Thyroid gland (tissue), 4 donors: ENCODE measurements around the gene ADGRB3. TPM values are rescaled to one million over a fixed set of nuclear protein-coding genes. Genes with fewer than 3 reads are reported as not detected.
"Not testable (repeated sequence)": the region's sequence is repeated elsewhere in the genome, so short reads cannot be mapped to it uniquely, and the experiment has no call there.

Source experiments
- DNase-seq, 2 donors: peaks; one replicate each; pipeline ENCODE4 v3.0.0-alpha.2; 2019
- H3K27ac ChIP-seq, 3 donors: fragments of 200-600 bp; sonication (generic); 1 replicate in 2 of 3; 2 replicates in 1 of 3; pipeline ENCODE4 v1.5.1; 2016 to 2019; ENCODE audit warnings: mild to moderate bottlenecking in 1 of 3, moderate library complexity in 1 of 3
- H3K27me3 ChIP-seq: fragments of 200-600 bp; sonication (generic); one replicate; pipeline ENCODE4 v1.5.1; 2019
- H3K36me3 ChIP-seq, 2 donors: fragments of 200-600 bp; sonication (generic); one replicate each; pipeline ENCODE4 v1.5.1; 2016 to 2019
- H3K4me1 ChIP-seq, 2 donors: fragments of 200-600 bp; sonication (generic); one replicate each; pipeline ENCODE4 v1.5.1; 2017 to 2019
- H3K4me3 ChIP-seq, 3 donors: fragments of 200-600 bp; sonication (generic); replicated peaks in 1 of 3; 1 replicate in 2 of 3; 2 replicates in 1 of 3; pipeline ENCODE4 v1.5.1; 2016; ENCODE audit warnings: mild to moderate bottlenecking in 1 of 3
- H3K9me3 ChIP-seq: fragments of 200-600 bp; sonication (generic); one replicate; pipeline ENCODE4 v1.5.1; 2017
- CTCF ChIP-seq, 6 experiments: fragments of 200-600 bp in 3 of 6; fragments of 450-650 bp in 3 of 6; sonication (generic) in 3 of 6; IDR thresholded peaks; one replicate each; pipeline ENCODE4 v1.5.1; 2016 to 2019; ENCODE audit warnings: antibody characterized with exemption in 6 of 6, mild to moderate bottlenecking in 2 of 6, inconsistent platforms in 1 of 6, moderate library complexity in 1 of 6
- POLR2A ChIP-seq, 2 donors: fragments of 450-650 bp; IDR thresholded peaks; one replicate each; pipeline ENCODE4 v1.6.1; 2017; ENCODE audit warnings: antibody characterized with exemption in 2 of 2, mild to moderate bottlenecking in 2 of 2, moderate library complexity in 1 of 2
- WGBS, 2 donors: methylation state at CpG; one replicate each; pipeline ENCODE4 v1.1.5; 2017; 5-methylcytosine and 5-hydroxymethylcytosine counted together
- intact Hi-C: fragments of 100-400 bp; cut with DNase I; formaldehyde crosslinking; loops from one replicate; pipeline ENCODE4 v1.15.1; 2023
- total RNA-seq, 4 donors: library from RNA; depleted of rRNA; stranded (reverse); fragments of >200 nt; gene quantifications; one replicate each; pipeline ENCODE4 v1.2.3, GENCODE V29; 2016

The ADGRB3 gene
- total RNA-seq, 4 donors from 2014 or later: 0.45 to 3.0 (median 1.4) TPM

DNA sequence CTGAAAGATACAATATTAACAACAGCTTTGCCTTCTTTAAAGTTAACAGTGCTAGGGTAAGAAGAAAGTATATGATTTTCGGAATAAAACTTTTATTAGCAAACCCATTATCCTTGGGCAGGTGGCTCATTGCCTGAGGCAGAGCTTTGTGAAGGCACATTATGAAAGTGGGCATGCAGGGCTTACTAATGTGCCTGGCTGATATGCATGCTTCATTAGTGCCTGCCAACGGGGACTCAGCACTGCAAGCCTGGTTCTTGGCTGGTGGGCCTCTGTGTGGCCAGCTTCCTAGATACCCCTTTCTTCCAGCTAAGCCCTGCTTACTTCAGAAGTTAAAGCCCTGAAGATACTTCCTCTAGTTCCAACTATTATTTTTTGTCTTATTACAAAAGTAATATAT lies 481.6 kb downstream of the ADGRB3 start:
- 80 to 88% methylated on average over 2 of the region's 2 CpGs for WGBS, 2 donors
- intact Hi-C loops: no loop called here
- H3K4me1 ChIP-seq: no peaks in the 10 kb centered on the region

GRCh38 chr6:69121461-69122406 lies 486.7 kb downstream of the ADGRB3 start:
- intact Hi-C loops, H3K27ac ChIP-seq, H3K4me3 ChIP-seq, H3K36me3 ChIP-seq, H3K4me1 ChIP-seq, DNase-seq, H3K9me3 ChIP-seq, H3K27me3 ChIP-seq: not testable (repeated sequence)
- WGBS, 2 donors: 90 to 95% methylated on average over 22 to 28 of the region's 51 CpGs

More for the DNA sequence above, 481.6 kb downstream of the ADGRB3 start:
- no peaks in the 10 kb centered on the region for H3K9me3 ChIP-seq
- H3K36me3 ChIP-seq: no peaks in the 10 kb centered on the region
- no peak for TF ChIP-seq POLR2A (IDR thresholded peaks at IDR 0.05)
- no peak for TF ChIP-seq CTCF (IDR thresholded peaks at IDR 0.05)
- H3K27me3 ChIP-seq: no peaks in the 10 kb centered on the region
- H3K4me3 ChIP-seq: no peak overlapping the region
- H3K27ac ChIP-seq: no peak overlapping the region
- DNase-seq: no peak

DNA sequence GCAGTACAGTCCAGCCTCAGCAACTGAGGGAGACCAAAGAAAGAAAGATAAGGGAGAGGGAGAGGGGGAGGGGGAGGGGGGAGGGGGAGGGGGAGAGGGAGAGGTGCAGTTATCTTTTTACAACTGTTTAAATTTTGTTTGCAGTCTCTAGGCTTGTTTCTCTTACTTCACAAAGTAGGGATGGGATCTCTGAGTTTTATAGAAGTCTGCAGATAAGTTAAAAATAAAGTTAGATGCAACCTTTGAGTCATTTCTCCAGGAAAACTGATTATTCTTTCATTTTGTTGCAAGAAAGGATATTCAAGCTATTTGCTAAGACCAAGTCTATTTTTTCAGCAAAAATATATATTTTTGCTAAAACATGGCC lies 487.3 kb downstream of the ADGRB3 start:
- no peak overlapping the region for H3K4me3 ChIP-seq
- intact Hi-C loops: no loop called here
- no peaks in the 10 kb centered on the region for H3K27me3 ChIP-seq
- TF ChIP-seq POLR2A (IDR thresholded peaks at IDR 0.05): no peak
- no peak for TF ChIP-seq CTCF (IDR thresholded peaks at IDR 0.05)
- H3K9me3 ChIP-seq: no peaks in the 10 kb centered on the region
- no peak for DNase-seq
- H3K4me1 ChIP-seq: no peaks in the 10 kb centered on the region
- no peak overlapping the region for H3K27ac ChIP-seq
- H3K36me3 ChIP-seq: no peaks in the 10 kb centered on the region

DNA sequence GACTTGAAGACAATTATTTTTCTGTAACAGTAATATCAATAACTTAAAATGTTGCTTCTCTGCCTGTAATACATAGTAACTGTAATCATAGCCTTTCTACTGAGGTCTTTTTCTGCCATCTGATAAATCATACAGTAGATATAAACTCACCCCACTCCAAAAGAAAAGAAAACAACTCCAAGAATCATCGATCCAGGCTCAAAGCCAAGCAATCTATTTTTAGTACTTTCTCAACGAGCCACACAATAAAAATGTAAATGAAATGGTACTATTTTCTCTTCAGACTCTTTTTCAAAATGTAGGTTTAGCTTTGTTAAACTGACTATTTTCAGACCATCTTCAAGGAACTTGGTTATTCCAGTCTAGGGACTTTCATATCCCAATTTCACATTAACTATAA lies 493.3 kb downstream of the ADGRB3 start:
- intact Hi-C loops: no loop called here
- H3K4me1 ChIP-seq: no peaks in the 10 kb centered on the region
- no peak overlapping the region for H3K27ac ChIP-seq
- DNase-seq: no peak
- WGBS, 2 donors: 24 to 29% methylated on average over 2 of the region's 2 CpGs
- H3K4me3 ChIP-seq: no peak overlapping the region
- H3K36me3 ChIP-seq: no peaks in the 10 kb centered on the region
- no peaks in the 10 kb centered on the region for H3K27me3 ChIP-seq
- TF ChIP-seq POLR2A (IDR thresholded peaks at IDR 0.05) (no peak), CTCF (IDR thresholded peaks at IDR 0.05) (no peak)
- no peaks in the 10 kb centered on the region for H3K9me3 ChIP-seq

GRCh38 chr6:69129046-69129445 lies 494.0 kb downstream of the ADGRB3 start:
- H3K9me3 ChIP-seq: no peaks in the 10 kb centered on the region
- no peak for DNase-seq
- no peaks in the 10 kb centered on the region for H3K27me3 ChIP-seq
- no peaks in the 10 kb centered on the region for H3K36me3 ChIP-seq
- H3K4me3 ChIP-seq: no peak overlapping the region
- intact Hi-C loops: no loop called here
- 79 to 82% methylated on average over 1 of the region's 1 CpG for WGBS, 2 donors
- no peak overlapping the region for H3K27ac ChIP-seq
- no peaks in the 10 kb centered on the region for H3K4me1 ChIP-seq
- TF ChIP-seq CTCF (IDR thresholded peaks at IDR 0.05) (no peak), POLR2A (IDR thresholded peaks at IDR 0.05) (no peak)
